SK-N-SH treated with all-trans-retinoic acid at 6 μM for 48 hours (cell line): Measurements from ENCODE around the gene C5AR1.
A peak's percentile ranks its signal among the peaks of the same experiment; 100 is the strongest.
"Not testable (repeated sequence)": the region's sequence is repeated elsewhere in the genome, so short reads cannot be mapped to it uniquely, and the experiment has no call there.

ENCODE experiments used
- ATAC-seq: fragments of 200-7000 bp; cut with Tn5 transposase; 3 replicates; pipeline ENCODE4 v1.9.1; 2020; ENCODE audit warnings: mild to moderate bottlenecking, moderate library complexity
- ARNTL ChIP-seq: fragments of 450-650 bp; formaldehyde crosslinking; IDR thresholded peaks from 2 replicates; pipeline ENCODE4 v1.5.0; 2020; ENCODE audit warnings: low read depth, mild to moderate bottlenecking, moderate library complexity, borderline replicate concordance
- BACH2 ChIP-seq: fragments of 250-450 bp; sonication (Bioruptor Pico); IDR thresholded peaks from 2 replicates; pipeline ENCODE4 v1.9.0; 2021; ENCODE audit warnings: mild to moderate bottlenecking, borderline replicate concordance
- CSDC2 ChIP-seq: fragments of 250-450 bp; sonication (Bioruptor Pico); IDR thresholded peaks from 2 replicates; pipeline ENCODE4 v1.5.0; 2020; ENCODE audit warnings: mild to moderate bottlenecking, moderate library complexity
- GLIS3 ChIP-seq: fragments of 250-450 bp; sonication (Bioruptor Pico); IDR thresholded peaks from 2 replicates; pipeline ENCODE4 v1.5.0; 2020; ENCODE audit warnings: mild to moderate bottlenecking, moderate library complexity
- PPARA ChIP-seq: fragments of 250-450 bp; sonication (Bioruptor Pico); IDR thresholded peaks from 2 replicates; pipeline ENCODE4 v1.5.0; 2020; ENCODE audit warnings: mild to moderate bottlenecking, borderline replicate concordance
- TCF4 ChIP-seq: fragments of 250-450 bp; sonication (Bioruptor Pico); IDR thresholded peaks from 2 replicates; pipeline ENCODE4 v1.8.0; 2021; ENCODE audit warnings: mild to moderate bottlenecking, moderate library complexity, borderline replicate concordance
- ZC3H10 ChIP-seq: fragments of 250-450 bp; sonication (Bioruptor Pico); IDR thresholded peaks from 2 replicates; pipeline ENCODE4 v1.5.1; 2021; ENCODE audit warnings: mild to moderate bottlenecking, moderate library complexity
- ZFP30 ChIP-seq: fragments of 450-650 bp; formaldehyde crosslinking; IDR thresholded peaks from 2 replicates; pipeline ENCODE4 v1.5.0; 2022; ENCODE audit warnings: mild to moderate bottlenecking, moderate library complexity
- ZNF70 ChIP-seq: fragments of 450-650 bp; formaldehyde crosslinking; IDR thresholded peaks from 2 replicates; pipeline ENCODE4 v1.5.0; 2020; ENCODE audit warnings: mild to moderate bottlenecking, moderate library complexity
- ZNF8 ChIP-seq: fragments of 450-650 bp; formaldehyde crosslinking; IDR thresholded peaks from 2 replicates; pipeline ENCODE4 v1.5.0; 2020; ENCODE audit warnings: mild to moderate bottlenecking, moderate library complexity
- TF ChIP-seq, protein P1 (sequence below): fragments of 250-450 bp; sonication (Bioruptor Pico); IDR thresholded peaks from 2 replicates; pipeline ENCODE4 v1.5.0; 2020; ENCODE audit warnings: mild to moderate bottlenecking, moderate library complexity
- TF ChIP-seq, protein P2 (sequence below): fragments of 250-450 bp; sonication (Bioruptor Pico); IDR thresholded peaks from 2 replicates; pipeline ENCODE4 v1.8.0; 2020; ENCODE audit warnings: mild to moderate bottlenecking, moderate library complexity, borderline replicate concordance
- TF ChIP-seq, protein P3 (sequence below): fragments of 250-450 bp; sonication (Bioruptor Pico); IDR thresholded peaks from 2 replicates; pipeline ENCODE4 v1.5.1; 2020; ENCODE audit warnings: low read depth, mild to moderate bottlenecking, moderate library complexity
- TF ChIP-seq, protein P4 (sequence below): fragments of 250-450 bp; sonication (Bioruptor Pico); IDR thresholded peaks from 2 replicates; pipeline ENCODE4 v1.8.0; 2021; ENCODE audit warnings: low read depth, mild to moderate bottlenecking, moderate library complexity, borderline replicate concordance

Gene C5AR1

DNA sequence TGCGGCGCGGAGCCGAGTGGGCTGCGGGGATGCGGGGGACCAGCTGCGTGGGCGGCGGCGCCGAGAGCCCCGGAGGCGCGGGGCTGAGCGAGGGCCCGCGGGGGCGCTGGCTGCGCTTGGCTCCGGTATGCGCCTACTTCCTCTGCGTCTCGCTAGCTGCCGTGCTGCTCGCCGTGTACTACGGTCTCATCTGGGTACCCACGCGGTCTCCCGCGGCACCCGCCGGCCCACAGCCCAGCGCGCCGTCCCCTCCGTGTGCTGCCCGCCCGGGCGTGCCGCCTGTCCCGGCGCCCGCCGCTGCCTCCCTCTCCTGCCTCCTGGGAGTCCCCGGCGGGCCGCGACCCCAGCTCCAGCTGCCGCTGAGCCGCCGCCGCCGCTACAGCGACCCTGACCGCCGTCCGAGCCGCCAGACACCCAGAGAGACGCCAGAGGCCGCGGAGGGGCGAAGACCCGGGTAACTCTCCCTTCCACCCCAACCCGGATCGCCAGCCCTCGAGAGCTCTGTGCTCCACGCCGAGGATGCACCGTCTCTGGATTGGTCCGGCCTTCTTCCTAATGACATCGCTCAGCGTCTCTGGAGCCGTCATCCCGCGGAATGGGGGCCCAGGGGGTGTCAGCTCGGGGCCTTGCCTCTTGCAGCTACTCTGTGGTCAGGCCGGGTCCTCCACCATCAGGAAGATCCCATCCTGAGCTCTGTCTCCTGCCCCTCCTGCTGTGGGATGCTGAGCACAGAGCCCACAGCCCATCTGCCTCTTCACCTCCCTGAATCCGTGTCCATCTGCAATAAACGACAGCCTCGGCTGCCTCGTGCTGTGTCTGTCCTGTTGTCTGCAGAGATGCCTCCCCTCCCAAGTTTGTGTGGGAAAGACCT, 34.5 kb upstream of the C5AR1 start:
- ATAC-seq = no peak; the same call in 2 of the 3 replicates
- TF ChIP-seq ARNTL (no peak), ZNF70 (no peak), GLIS3 (CRISPR knock-in tag) (no peak; the same call in 1 of the 2 replicates), BACH2 (CRISPR knock-in tag) (no peak)
- TF ChIP-seq, protein P1, sequence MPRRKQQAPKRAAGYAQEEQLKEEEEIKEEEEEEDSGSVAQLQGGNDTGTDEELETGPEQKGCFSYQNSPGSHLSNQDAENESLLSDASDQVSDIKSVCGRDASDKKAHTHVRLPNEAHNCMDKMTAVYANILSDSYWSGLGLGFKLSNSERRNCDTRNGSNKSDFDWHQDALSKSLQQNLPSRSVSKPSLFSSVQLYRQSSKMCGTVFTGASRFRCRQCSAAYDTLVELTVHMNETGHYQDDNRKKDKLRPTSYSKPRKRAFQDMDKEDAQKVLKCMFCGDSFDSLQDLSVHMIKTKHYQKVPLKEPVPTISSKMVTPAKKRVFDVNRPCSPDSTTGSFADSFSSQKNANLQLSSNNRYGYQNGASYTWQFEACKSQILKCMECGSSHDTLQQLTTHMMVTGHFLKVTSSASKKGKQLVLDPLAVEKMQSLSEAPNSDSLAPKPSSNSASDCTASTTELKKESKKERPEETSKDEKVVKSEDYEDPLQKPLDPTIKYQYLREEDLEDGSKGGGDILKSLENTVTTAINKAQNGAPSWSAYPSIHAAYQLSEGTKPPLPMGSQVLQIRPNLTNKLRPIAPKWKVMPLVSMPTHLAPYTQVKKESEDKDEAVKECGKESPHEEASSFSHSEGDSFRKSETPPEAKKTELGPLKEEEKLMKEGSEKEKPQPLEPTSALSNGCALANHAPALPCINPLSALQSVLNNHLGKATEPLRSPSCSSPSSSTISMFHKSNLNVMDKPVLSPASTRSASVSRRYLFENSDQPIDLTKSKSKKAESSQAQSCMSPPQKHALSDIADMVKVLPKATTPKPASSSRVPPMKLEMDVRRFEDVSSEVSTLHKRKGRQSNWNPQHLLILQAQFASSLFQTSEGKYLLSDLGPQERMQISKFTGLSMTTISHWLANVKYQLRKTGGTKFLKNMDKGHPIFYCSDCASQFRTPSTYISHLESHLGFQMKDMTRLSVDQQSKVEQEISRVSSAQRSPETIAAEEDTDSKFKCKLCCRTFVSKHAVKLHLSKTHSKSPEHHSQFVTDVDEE (CRISPR knock-in tag) = no peak

DNA sequence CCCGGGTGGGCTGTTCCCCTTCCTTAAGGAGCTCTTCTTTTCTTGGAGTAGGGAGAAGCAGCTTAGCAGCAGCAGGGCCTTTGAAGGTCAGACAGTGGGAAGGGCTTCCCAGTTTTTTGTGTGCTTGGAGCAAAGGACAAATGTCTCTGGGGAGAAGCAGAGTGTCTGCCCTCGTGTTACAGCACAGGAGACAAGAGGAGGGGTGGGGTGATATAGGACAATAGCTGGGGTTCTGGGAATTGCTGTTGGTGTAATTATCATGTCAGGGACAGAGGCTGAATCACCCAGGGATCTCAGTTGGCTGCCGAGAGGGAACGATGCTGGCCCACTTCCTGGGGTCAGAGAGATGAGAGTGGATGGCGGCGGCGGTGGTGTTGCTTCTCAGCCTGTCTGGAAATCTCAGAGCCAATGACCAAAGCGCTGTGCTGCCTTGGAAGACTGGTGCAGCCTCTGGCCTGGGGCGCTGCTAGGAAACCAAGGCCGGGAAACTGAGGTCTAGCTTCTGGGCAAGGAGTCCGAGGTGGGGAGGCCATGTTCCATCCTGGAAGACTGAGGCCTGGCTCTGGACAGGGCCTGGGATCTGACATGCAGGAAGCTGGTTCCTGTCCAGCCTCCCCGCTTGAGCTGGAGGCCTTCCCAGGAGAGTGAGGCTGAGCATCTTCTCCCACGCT, 33.7 kb upstream of the C5AR1 start:
- no peak for ATAC-seq
- TF ChIP-seq, protein P2, sequence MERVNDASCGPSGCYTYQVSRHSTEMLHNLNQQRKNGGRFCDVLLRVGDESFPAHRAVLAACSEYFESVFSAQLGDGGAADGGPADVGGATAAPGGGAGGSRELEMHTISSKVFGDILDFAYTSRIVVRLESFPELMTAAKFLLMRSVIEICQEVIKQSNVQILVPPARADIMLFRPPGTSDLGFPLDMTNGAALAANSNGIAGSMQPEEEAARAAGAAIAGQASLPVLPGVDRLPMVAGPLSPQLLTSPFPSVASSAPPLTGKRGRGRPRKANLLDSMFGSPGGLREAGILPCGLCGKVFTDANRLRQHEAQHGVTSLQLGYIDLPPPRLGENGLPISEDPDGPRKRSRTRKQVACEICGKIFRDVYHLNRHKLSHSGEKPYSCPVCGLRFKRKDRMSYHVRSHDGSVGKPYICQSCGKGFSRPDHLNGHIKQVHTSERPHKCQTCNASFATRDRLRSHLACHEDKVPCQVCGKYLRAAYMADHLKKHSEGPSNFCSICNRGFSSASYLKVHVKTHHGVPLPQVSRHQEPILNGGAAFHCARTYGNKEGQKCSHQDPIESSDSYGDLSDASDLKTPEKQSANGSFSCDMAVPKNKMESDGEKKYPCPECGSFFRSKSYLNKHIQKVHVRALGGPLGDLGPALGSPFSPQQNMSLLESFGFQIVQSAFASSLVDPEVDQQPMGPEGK = no peak
- TF ChIP-seq ZFP30 (CRISPR knock-in tag) = no peak
- no peak for TF ChIP-seq ZC3H10 (CRISPR knock-in tag)
- TF ChIP-seq, protein P3, sequence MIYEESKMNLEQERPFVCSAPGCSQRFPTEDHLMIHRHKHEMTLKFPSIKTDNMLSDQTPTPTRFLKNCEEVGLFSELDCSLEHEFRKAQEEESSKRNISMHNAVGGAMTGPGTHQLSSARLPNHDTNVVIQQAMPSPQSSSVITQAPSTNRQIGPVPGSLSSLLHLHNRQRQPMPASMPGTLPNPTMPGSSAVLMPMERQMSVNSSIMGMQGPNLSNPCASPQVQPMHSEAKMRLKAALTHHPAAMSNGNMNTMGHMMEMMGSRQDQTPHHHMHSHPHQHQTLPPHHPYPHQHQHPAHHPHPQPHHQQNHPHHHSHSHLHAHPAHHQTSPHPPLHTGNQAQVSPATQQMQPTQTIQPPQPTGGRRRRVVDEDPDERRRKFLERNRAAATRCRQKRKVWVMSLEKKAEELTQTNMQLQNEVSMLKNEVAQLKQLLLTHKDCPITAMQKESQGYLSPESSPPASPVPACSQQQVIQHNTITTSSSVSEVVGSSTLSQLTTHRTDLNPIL (CRISPR knock-in tag) = 0 out of 2 replicates have a peak, but pooled peaks have one; percentile 7
- TF ChIP-seq, all 23 proteins: peak for 1

DNA sequence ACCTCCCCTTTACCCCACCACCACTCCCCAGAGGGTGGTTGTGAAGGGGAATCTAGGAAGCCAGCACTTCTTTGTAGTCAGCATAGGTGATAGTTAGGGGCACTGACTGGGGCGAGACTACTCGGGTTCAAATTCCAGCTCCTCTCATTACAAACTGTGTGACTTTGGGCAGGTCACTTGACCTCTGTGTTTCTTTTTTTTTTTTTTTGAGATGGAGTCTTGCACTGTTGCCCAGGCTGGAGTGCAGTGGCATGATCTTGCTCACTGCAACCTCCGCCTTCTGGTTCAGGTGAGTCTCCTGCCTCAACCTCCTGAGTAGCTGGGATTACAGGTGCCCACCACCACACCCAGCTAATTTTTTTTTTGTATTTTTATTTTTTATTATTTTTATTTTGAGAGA, 33.1 kb upstream of the C5AR1 start:
- ATAC-seq = not testable (repeated sequence)

DNA sequence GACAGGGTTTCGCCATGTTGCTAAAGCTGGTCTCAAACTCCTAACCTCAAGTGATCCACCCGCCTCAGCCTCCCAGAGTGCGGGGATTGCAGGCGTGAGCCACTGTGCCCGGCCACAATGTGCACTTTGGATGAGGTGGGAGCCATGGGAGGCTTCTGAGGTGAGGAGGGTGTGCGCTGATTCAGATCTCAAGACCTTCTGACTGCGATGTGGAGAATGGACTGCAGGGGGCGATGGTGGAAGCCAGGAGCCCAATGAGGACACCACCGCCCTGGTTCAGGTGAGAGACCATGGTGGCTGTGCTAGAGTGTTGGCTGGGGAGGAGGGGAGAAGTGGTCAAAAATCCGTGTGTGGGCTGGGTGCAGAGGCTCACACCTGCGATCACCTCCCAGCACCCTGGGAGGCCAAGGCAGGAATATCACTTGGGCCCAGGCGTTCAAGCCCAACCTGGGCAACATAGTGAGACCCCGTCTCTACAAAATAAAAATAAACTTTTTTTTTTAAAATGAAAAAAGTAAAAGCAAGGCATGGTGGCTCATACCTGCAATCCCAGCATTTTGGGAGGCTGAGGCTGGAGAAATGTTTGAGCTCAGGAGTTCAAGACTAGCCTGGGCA, 29.4 kb upstream of the C5AR1 start:
- no peak for TF ChIP-seq ZFP30 (CRISPR knock-in tag)
- peak; percentile 35 for ATAC-seq

DNA sequence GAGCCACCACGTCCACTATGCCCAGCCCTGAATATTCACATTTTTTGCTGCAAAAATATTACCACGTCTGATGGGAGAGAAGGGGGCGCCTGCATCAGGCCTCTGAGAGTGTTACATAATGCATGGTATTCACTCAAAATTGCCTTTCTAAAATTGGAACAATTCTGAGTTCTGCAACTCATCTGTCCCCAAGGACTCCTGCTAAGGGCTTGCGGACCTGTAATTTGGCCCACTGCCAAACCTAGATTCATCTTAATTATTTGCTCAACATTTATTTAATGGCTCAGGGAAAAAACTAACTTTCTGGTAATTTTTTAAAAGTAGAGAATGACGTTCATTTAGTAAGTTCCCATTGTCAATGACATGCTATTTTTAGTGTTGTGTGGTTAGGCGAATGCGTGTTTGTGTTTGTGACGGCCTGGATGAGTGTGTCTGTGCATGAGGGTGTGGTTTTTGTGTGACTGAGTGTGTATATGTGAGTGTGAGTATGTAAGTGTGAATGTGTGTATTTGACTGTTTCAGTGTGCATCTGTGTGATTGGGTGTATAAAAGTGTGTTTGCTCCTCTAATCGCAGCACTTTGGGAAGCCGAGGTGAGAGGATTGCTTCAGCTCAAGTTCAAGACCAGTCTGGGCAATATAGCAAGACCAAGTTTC, 26.1 kb upstream of the C5AR1 start:
- ATAC-seq = no peak
- no peak for TF ChIP-seq PPARA
- TF ChIP-seq CSDC2 (CRISPR knock-in tag) = no peak
- TF ChIP-seq ARNTL = no peak
- TF ChIP-seq, protein P4, sequence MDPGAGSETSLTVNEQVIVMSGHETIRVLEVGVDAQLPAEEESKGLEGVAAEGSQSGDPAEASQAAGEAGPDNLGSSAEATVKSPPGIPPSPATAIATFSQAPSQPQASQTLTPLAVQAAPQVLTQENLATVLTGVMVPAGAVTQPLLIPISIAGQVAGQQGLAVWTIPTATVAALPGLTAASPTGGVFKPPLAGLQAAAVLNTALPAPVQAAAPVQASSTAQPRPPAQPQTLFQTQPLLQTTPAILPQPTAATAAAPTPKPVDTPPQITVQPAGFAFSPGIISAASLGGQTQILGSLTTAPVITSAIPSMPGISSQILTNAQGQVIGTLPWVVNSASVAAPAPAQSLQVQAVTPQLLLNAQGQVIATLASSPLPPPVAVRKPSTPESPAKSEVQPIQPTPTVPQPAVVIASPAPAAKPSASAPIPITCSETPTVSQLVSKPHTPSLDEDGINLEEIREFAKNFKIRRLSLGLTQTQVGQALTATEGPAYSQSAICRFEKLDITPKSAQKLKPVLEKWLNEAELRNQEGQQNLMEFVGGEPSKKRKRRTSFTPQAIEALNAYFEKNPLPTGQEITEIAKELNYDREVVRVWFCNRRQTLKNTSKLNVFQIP (CRISPR knock-in tag) = no peak
- TF ChIP-seq ZNF8 (CRISPR knock-in tag) = no peak
- TF ChIP-seq, protein P2 = no peak
- TF ChIP-seq ZNF70 = no peak
- TF ChIP-seq TCF4 (CRISPR knock-in tag) = no peak
- no peak for TF ChIP-seq GLIS3 (CRISPR knock-in tag)
- TF ChIP-seq, protein P1 (CRISPR knock-in tag) = no peak
- TF ChIP-seq, all 23 proteins: peak for 0
